ENCODE data around the gene ZNF592. TPM values are rescaled to one million over a fixed set of nuclear protein-coding genes. Genes with fewer than 3 reads are reported as not detected.

Gene ZNF592
- total RNA-seq, 1 experiment from 2014 or later, result 34.6 TPM

- no peaks in the 10 kb centered on the region; a peak in 1 of 5 replicates for H3K9me3 Mint-ChIP-seq
- Histone ChIP-seq H4K91ac (ENCODE audit: insufficient read length, low read depth, low read length) (no peak overlapping the region), H3K23ac (ENCODE audit: insufficient read length, low read depth, low read length) (no peak overlapping the region), H3K27me3 (ENCODE audit: insufficient read depth, low read length) (no peaks in the 10 kb centered on the region), H3T11ph (ENCODE audit: low read length) (no peak overlapping the region), H4K5ac (ENCODE audit: insufficient read length, low read depth, low read length) (no peak overlapping the region), H3K9me3 (ENCODE audit: control insufficient read depth, low read depth, low read length) (no peaks in the 10 kb centered on the region), H2AK5ac (ENCODE audit: insufficient read length, low read length) (no peak overlapping the region), H3K4me2 (ENCODE audit: insufficient read depth, insufficient read length, low read length) (no peak overlapping the region), H2AFZ (ENCODE audit: low read length) (no peak overlapping the region), H2BK15ac (ENCODE audit: low read depth, low read length) (no peak overlapping the region), H3K18ac (ENCODE audit: insufficient read length, low read depth, low read length) (no peak overlapping the region), H3K27ac (ENCODE audit: insufficient read length, low read depth, low read length) (no peak overlapping the region), H2BK120ac (ENCODE audit: low read depth, low read length, poor library complexity, severe bottlenecking) (no peak overlapping the region), H3K79me1 (ENCODE audit: insufficient read depth, low read depth, low read length, poor library complexity, severe bottlenecking) (no peaks in the 10 kb centered on the region), H2BK12ac (ENCODE audit: insufficient read length, low read depth, low read length) (no peak overlapping the region), H3K23me2 (ENCODE audit: insufficient read length, low read depth, low read length, poor library complexity, severe bottlenecking) (peaks cover 8% of the 10 kb centered on the region), H3K79me2 (ENCODE audit: insufficient read depth, low read length) (no peaks in the 10 kb centered on the region), H2BK20ac (ENCODE audit: low read depth, low read length, poor library complexity, severe bottlenecking) (no peak overlapping the region), H4K8ac (replicated peaks; ENCODE audit: insufficient read length, low read depth, low read length) (no peak overlapping the region), H2BK5ac (ENCODE audit: insufficient read length, low read length) (no peak overlapping the region), H3K4ac (ENCODE audit: low read depth, low read length) (no peak overlapping the region), H3K9ac (ENCODE audit: extremely low read depth, insufficient read length, low read length) (no peak overlapping the region), H3K14ac (ENCODE audit: insufficient read depth, low read length) (no peak overlapping the region), H3K4me1 (ENCODE audit: insufficient read depth, low read length) (peaks cover 2% of the 10 kb centered on the region; the same call in 1 of the 2 replicates), H3K56ac (ENCODE audit: insufficient read length, low read depth, low read length) (no peak overlapping the region), H4K20me1 (ENCODE audit: control insufficient read depth, insufficient read depth, insufficient read length) (no peaks in the 10 kb centered on the region)
- no peak overlapping the region for H3K27ac Mint-ChIP-seq
- H3K36me3 Mint-ChIP-seq (ENCODE audit: insufficient read depth in 1 of 3, low read depth in 3 of 3), result peaks cover 0 to 1% (median 0%) of the 10 kb centered on the region in 3 experiments; a peak in 1 of 7 replicates
- no peak for DNase-seq
- TF ChIP-seq CTCF (conservative IDR thresholded peaks at IDR 0.05), result no peak
- peaks cover 22 to 24% of the 10 kb centered on the region in 2 experiments for H3K4me1 Mint-ChIP-seq
- H3K27me3 Mint-ChIP-seq (ENCODE audit: low read depth), result peaks cover 7% of the 10 kb centered on the region
- H3K4me3 Mint-ChIP-seq, result no peak overlapping the region
- no CpG with 5 or more reads among the region's 10 CpGs for WGBS (ENCODE audit: extremely low coverage, insufficient read length, low lambda C conversion rate)
Measured at GRCh38 chr15:84814916-84815315, 66.5 kb downstream of the ZNF592 start.

Data from H9 (cell line).